GM12878 (cell line): ENCODE measurements around the gene CARD14. TPM values are rescaled to one million over a fixed set of nuclear protein-coding genes. Genes with fewer than 3 reads are reported as not detected.

Source experiments
- ATAC-seq: fragments of 200-7000 bp; cut with Tn5 transposase; 3 replicates; pipeline ENCODE4 v1.9.1; 2020; ENCODE audit warnings: mild to moderate bottlenecking, moderate library complexity
- BruUV-seq: library from RNA; stranded (reverse); fragments of 400-500 nt; replicated peaks from 2 replicates; lab custom pipeline; 2021; lab: Mats Ljungman, UMichigan
- CTCF ChIA-PET: fragments of 300-600 bp; sonication (Branson Sonifier 250); formaldehyde crosslinking; extraction: SDS; loops from one replicate; lab custom pipeline; 2021; ENCODE audit warnings: inconsistent platforms; lab: Yijun Ruan, JAX
- POLR2A ChIA-PET: fragments of 350-600 bp; formaldehyde crosslinking; extraction: SDS; loops from one replicate; lab custom pipeline; 2021; ENCODE audit warnings: inconsistent platforms; lab: Charles Lee
- RAD21 ChIA-PET: fragments of 300-600 bp; sonication (Branson Sonifier 250); formaldehyde crosslinking; loops from one replicate; lab custom pipeline; 2023; ENCODE audit warnings: antibody characterized with exemption; ENCODE audit not compliant: unreplicated experiment; lab: Charles Lee
- SMC1A ChIA-PET: fragments of 300-600 bp; sonication (Branson Sonifier 250); formaldehyde crosslinking; loops from one replicate; lab custom pipeline; 2023; ENCODE audit not compliant: unreplicated experiment, uncharacterized antibody; lab: Charles Lee
- DNase-seq: peaks from one replicate; pipeline ENCODE4 v3.0.0-alpha.2; 2011; ENCODE audit warnings: low read depth, low spot score
- FAIRE-seq: peaks from 3 replicates; lab custom pipeline; 2011; peaks lifted over from hg19 to GRCh38; lab: Jason Lieb, UNC
- H2AFZ ChIP-seq: 2 replicates; pipeline ENCODE4 v1.6.0; 2011; ENCODE audit warnings: low read depth, low read length, control low read depth; ENCODE audit not compliant: control insufficient read depth
- H3K27ac ChIP-seq: 2 replicates; pipeline ENCODE4 v1.5.1; 2011; ENCODE audit warnings: control low read depth; ENCODE audit not compliant: control insufficient read depth, insufficient read depth
- H3K27me3 ChIP-seq, 2 experiments: replicated peaks in 1 of 2; 2 replicates each; pipeline versions ENCODE4 v1.6.0 to v1.6.1; 2011; ENCODE audit warnings: low read length in 1 of 2; ENCODE audit not compliant: control insufficient read depth in 2 of 2, insufficient read depth in 2 of 2
- H3K36me3 ChIP-seq, 2 experiments: 2 replicates each; pipeline ENCODE4 v1.5.1; 2011; ENCODE audit warnings: low read length in 1 of 2; ENCODE audit not compliant: control insufficient read depth in 2 of 2, insufficient read depth in 2 of 2
- H3K4me1 ChIP-seq: 2 replicates; pipeline ENCODE4 v1.6.1; 2011; ENCODE audit warnings: mild to moderate bottlenecking, low read length, moderate library complexity, mixed read lengths; ENCODE audit not compliant: control insufficient read depth, insufficient read depth
- H3K4me2 ChIP-seq: 2 replicates; pipeline ENCODE4 v1.6.0; 2011; ENCODE audit warnings: control low read depth; ENCODE audit not compliant: control insufficient read depth, insufficient read depth
- H3K4me3 ChIP-seq: fragments of 200-600 bp; sonication (generic); 2 replicates; pipeline ENCODE4 v1.5.1; 2016
- H3K79me2 ChIP-seq: 2 replicates; pipeline ENCODE4 v1.6.0; 2011; ENCODE audit warnings: low read length; ENCODE audit not compliant: control insufficient read depth, insufficient read depth
- H3K9ac ChIP-seq: 2 replicates; pipeline ENCODE4 v1.8.0; 2011; ENCODE audit warnings: low read length, control low read depth, mixed read lengths; ENCODE audit not compliant: control insufficient read depth, insufficient read depth
- H3K9me3 ChIP-seq: replicated peaks from 3 replicates; pipeline ENCODE4 v1.5.1; 2011; ENCODE audit warnings: mild to moderate bottlenecking, low read length; ENCODE audit not compliant: control insufficient read depth, insufficient read depth
- H4K20me1 ChIP-seq: 2 replicates; pipeline ENCODE4 v1.6.0; 2011; ENCODE audit not compliant: control insufficient read depth, insufficient read depth
- FOS ChIP-seq: IDR thresholded peaks from 3 replicates; pipeline ENCODE4 v1.6.1; 2011; ENCODE audit warnings: borderline replicate concordance; ENCODE audit not compliant: insufficient read length; ENCODE audit errors: extremely low read depth
- KLF5 ChIP-seq: fragments of 450-650 bp; IDR thresholded peaks from 2 replicates; pipeline ENCODE4 v1.6.1; 2014; ENCODE audit warnings: mild to moderate bottlenecking; ENCODE audit not compliant: partially characterized antibody
- RUNX3 ChIP-seq: IDR thresholded peaks from 2 replicates; pipeline ENCODE4 v1.6.1; 2012; ENCODE audit warnings: low read length, inconsistent platforms
- SMC3 ChIP-seq: IDR thresholded peaks from 2 replicates; pipeline ENCODE4 v1.6.1; 2011; ENCODE audit warnings: low read length, improper control_type of control experiment, borderline replicate concordance
- WGBS: methylation state at CpG from one replicate; pipeline ENCODE4 v1.1.6; 2016; ENCODE audit warnings: low lambda C conversion rate; ENCODE audit not compliant: insufficient replicate concordance, insufficient coverage; ENCODE audit errors: missing lambda C conversion rate; 5-methylcytosine and 5-hydroxymethylcytosine counted together
- in situ Hi-C: fragments of 300-500 bp; cut with MboI; formaldehyde crosslinking; loops from 9 replicates; pipeline ENCODE4 v1.14.3; 2018; ENCODE audit warnings: mixed read lengths
- intact Hi-C: fragments of 100-400 bp; cut with micrococcal nuclease; formaldehyde crosslinking; loops from one replicate; pipeline ENCODE4 v1.14.2; 2022; ENCODE audit not compliant: unreplicated experiment
- polyA plus RNA-seq, 11 experiments: library from polyadenylated mRNA; depleted of rRNA in 4 of 11; unstranded in 6 of 11; stranded (reverse) in 5 of 11; fragments of >200 nt; fragmentation: Nextera tagmentation in 4 of 11; fragmentation: Illumina TruSeq in 1 of 11; extraction: Ambion mirVana in 4 of 11; extraction: Trizol in 1 of 11; gene quantifications; 1 replicate in 1 of 11; 2 replicates in 10 of 11; pipeline versions ENCODE4 v1.2.1 to v1.2.3, GENCODE V29; 2011 to 2016; ENCODE audit warnings: inconsistent platforms in 2 of 11, missing spikeins in 2 of 11, low read depth in 1 of 11
- total RNA-seq, 4 experiments: library from RNA; depleted of rRNA in 3 of 4; stranded (reverse); fragments of >200 nt in 3 of 4; fragmentation: Illumina TruSeq in 1 of 4; extraction: Trizol in 1 of 4; gene quantifications; 2 replicates each; pipeline versions ENCODE4 v1.2.1 to v1.2.3, GENCODE V29; 2013 to 2021
- TF ChIP-seq, protein P1 (sequence below): IDR thresholded peaks from 2 replicates; pipeline ENCODE4 v1.6.1; 2012; ENCODE audit warnings: mild to moderate bottlenecking, low read depth, low read length

The CARD14 gene
- total and polyA plus RNA-seq, 10 of the 15 experiments (the other 5 are each of a cell fraction or from before 2014, with no cell fraction given): 0.08 to 0.15 TPM; not detected in 8

DNA sequence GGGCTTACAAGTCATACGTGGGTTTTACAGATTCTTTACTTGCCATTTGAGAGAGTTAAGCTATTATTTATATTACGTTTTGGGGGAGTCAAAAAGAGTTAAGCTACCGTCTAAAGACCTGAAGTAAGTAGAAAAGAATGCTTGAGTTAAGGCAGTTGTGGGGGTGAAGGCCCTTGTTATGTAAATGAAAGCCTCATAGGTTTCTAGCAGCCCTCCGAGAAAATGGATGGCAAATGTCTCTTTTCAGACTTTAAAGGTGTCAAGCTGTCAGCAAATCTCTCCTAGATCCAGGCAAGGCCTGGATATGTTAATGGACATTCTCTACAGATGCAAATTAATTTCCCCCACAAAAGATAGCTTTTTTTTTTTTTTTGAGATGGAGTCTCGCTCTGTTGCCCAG is 15.7 kb upstream of the CARD14 start:
- Histone ChIP-seq H3K27me3 (no peaks in the 10 kb centered on the region), H3K27ac (no peak overlapping the region), H3K9me3 (peaks cover 4% of the 10 kb centered on the region; the same call in 2 of the 3 replicates), H2AFZ (no peak overlapping the region), H3K9ac (no peak overlapping the region), H3K36me3 (no peaks in the 10 kb centered on the region), H3K4me3 (no peak overlapping the region), H4K20me1 (no peaks in the 10 kb centered on the region), H3K4me2 (no peak overlapping the region), H3K79me2 (no peaks in the 10 kb centered on the region), H3K4me1 (peaks cover 8% of the 10 kb centered on the region)
- FAIRE-seq: no peak
- ChIA-PET POLR2A (interaction anchor here (0.5 to 0.6 kb wide), 2 partner anchors 228 to 270 kb away, joined by 3 to 4 read pairs; no protein-coding TSS in a partner anchor), RAD21 (no interaction called here), SMC1A (no interaction called here), CTCF (no interaction called here)
- intact Hi-C loops: no loop called here
- ATAC-seq: no peak
- 78% methylated on average over 5 of the region's 5 CpGs for WGBS
- no peak for DNase-seq
- no TSS peak for BruUV-seq
- TF ChIP-seq SMC3: no peak
- TF ChIP-seq, protein P1, sequence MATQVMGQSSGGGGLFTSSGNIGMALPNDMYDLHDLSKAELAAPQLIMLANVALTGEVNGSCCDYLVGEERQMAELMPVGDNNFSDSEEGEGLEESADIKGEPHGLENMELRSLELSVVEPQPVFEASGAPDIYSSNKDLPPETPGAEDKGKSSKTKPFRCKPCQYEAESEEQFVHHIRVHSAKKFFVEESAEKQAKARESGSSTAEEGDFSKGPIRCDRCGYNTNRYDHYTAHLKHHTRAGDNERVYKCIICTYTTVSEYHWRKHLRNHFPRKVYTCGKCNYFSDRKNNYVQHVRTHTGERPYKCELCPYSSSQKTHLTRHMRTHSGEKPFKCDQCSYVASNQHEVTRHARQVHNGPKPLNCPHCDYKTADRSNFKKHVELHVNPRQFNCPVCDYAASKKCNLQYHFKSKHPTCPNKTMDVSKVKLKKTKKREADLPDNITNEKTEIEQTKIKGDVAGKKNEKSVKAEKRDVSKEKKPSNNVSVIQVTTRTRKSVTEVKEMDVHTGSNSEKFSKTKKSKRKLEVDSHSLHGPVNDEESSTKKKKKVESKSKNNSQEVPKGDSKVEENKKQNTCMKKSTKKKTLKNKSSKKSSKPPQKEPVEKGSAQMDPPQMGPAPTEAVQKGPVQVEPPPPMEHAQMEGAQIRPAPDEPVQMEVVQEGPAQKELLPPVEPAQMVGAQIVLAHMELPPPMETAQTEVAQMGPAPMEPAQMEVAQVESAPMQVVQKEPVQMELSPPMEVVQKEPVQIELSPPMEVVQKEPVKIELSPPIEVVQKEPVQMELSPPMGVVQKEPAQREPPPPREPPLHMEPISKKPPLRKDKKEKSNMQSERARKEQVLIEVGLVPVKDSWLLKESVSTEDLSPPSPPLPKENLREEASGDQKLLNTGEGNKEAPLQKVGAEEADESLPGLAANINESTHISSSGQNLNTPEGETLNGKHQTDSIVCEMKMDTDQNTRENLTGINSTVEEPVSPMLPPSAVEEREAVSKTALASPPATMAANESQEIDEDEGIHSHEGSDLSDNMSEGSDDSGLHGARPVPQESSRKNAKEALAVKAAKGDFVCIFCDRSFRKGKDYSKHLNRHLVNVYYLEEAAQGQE: no peak
- no peak for TF ChIP-seq FOS
- TF ChIP-seq KLF5: no peak
- TF ChIP-seq RUNX3: no peak
- in situ Hi-C loops: no loop called here
